Mesenteric fat pad (tissue), 1 donor: ENCODE data around the gene OR10A6. TPM values are rescaled to one million over a fixed set of nuclear protein-coding genes. Genes with fewer than 3 reads are reported as not detected.

Experiments
- DNase-seq: peaks from one replicate; pipeline ENCODE4 v3.0.0-alpha.2; 2020; ENCODE audit warnings: low spot score
- long read RNA-seq: library from polyadenylated mRNA; unstranded; transcript quantifications from one replicate; pipeline ENCODE4 v2.0.0, GENCODE V29; 2020
- total RNA-seq: library from RNA; stranded (reverse); fragmentation: NEBNext Ultra II Directional; extraction: Animal tissue kit (Norgen Biotek cat#: 25700); gene quantifications from one replicate; pipeline ENCODE4 v1.2.1, GENCODE V29; 2021
- donor health status: DM: yes; HTN: yes; CAD: no.

OR10A6 gene
- not detected for total RNA-seq
- long read RNA-seq, result 0 reads

DNA sequence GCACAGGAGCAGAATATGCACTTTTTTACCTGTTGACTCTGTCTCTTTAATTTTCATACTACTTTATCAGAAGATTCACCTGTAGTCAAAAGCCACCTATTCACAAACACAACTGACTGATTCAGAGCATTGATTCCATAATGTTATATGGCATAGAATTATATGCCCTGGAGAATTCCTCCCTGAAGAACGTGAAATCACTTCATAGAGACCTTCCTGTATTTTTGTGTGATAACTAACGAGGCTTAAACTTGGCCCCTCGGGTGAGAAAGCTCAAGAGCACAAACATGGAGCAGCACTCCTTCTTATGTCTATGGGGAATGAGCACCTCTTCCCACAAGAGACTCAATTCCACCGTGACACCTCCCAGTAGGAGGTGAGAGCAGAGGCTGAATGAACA lies at the start of gene OR10A6:
TSS of gene OR10A6 (minus strand) at position 101 of the 400 bp plus-strand sequence. CDS start 2,606 bp downstream, outside the sequence.
- DNase-seq, result no peak

DNA sequence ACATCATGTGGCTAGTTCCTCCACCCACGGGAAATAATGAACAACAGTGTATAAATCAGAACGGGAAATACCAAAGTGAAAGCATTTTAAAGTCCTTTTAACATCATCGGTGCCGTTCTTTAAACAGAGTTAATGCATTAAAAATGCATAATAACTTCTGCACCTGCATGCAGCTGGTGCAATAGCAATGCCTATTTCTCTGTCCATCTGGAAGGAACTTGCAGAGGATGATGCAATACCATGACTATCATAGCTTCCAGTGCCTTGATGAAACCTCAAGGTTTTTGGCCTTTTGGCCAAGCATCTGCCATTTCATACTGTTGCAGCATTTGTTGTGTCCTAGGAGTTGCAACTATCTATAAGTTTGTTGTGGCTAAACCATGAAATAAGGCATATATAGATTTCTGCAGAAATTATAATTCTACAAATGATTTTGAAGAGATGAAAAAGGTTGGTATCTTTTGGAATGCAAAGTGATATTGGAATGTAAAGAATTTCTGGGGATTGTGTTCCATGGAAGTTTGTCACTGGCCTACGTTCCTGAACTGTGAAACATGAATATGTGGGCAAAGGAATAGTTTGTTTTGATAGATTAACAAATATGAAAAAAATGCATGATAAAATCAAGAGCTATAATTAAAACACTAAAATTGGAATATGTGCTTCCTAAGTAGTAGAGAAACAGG lies 46.3 kb upstream of the OR10A6 start:
- no peak for DNase-seq

DNA sequence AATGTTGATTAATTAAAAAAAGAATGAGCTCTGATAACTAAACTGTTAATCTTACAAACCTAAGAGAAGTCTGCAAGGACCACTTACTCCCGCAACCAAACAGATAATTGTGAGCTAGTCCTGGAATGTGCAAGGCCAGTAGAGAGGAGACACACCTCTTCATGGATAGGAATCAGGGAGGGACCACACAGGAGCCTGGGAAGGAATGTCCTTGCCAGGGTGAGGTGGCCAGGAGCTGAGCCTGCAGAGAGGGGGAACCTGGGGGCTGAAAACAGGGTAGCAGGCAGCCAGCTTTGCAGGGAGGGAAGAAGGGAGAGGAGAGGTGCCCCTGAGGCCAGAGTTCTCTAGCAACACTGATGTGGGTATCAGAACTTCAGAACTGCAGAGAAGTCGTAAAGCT lies 43.6 kb upstream of the OR10A6 start:
- DNase-seq, result no peak

DNA sequence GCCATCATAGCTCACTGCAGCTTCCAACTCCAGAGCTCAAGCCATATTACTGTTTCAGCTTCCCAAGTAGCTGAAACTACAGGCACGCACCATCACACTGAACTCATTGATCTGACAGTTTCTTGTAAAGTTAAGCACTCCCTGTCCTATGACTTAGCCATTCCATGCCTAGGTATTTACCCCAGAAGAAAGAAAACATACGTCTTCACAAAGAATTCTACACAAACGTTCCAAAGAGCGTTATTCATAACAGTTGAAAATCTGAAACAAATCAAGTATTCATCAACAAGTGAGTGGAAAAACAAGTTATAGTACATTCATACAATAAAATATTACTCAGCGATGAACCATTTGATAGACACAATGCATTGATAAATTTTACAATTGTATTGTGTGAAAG lies 41.9 kb upstream of the OR10A6 start:
- no peak for DNase-seq

DNA sequence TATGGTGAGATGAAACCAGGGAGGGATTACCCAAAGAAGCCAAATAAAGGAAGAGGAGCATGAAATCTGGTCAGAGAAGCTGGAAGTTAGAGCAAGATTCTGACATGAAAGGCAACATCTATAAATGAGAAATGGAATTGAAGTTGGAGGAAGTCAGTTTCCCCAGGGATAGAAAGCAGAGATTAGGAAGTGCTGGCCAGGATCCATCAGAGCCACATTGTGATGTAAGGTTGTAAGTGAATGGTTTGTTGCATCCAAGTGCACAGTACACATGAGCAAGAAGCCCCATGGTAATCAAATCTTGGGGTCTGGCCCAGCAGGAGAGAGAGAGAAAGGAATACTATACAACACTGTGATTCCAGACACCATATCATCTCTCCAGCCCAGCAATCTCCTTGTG lies 40.8 kb upstream of the OR10A6 start:
- DNase-seq, result no peak

GRCh38 chr11:7969756-7970646 lies 38.9 kb upstream of the OR10A6 start:
- no peak for DNase-seq

- no peak for DNase-seq
Measured at GRCh38 chr11:7968686-7969085, 37.6 kb upstream of the OR10A6 start.

DNA sequence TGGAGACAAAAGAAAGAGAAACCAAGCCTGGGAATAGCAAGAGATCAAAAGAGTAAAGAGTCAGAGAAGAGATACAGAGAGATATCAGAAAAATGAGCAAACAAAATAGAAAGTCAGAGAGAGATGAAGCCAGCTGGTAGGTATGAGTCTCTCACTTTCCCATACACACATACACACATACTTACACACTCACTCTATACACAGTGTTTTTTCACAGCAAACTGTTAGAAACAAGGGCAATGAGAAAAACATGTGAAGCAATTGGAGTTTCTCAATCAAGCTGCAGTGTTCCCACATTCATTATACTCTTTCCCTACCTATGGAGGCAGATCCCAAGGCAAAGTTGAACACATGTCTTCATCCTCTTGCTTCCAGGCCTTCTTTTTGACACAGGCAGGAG lies 36.8 kb upstream of the OR10A6 start:
- DNase-seq, result no peak

DNA sequence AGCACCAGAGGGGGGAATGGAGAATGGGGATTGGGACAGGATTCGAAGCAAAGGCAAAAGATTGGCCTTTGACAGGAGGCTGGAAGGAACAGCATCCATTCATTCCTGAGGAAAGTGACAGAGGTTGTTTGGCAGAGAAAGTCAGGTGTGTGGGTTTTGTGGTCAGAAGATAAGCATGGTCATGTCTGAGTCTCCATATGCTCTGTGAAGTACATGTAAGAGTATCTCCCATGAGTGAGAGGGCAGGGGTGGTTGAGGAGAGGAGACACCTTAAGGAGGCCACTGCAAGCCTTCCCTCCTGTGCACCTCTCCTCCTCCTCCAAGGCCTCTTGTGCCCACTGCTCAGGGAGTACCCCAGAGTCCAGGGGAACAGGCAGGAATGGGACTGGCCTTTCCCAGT lies 36.0 kb upstream of the OR10A6 start:
- DNase-seq, result no peak

- DNase-seq, result no peak
Measured at GRCh38 chr11:7965386-7965785, 34.3 kb upstream of the OR10A6 start, which contains the start of gene NLRP10. TSS of gene NLRP10 (minus strand) at chr11:7965447. CDS start at chr11:7963495, 1,952 bp downstream.

DNA sequence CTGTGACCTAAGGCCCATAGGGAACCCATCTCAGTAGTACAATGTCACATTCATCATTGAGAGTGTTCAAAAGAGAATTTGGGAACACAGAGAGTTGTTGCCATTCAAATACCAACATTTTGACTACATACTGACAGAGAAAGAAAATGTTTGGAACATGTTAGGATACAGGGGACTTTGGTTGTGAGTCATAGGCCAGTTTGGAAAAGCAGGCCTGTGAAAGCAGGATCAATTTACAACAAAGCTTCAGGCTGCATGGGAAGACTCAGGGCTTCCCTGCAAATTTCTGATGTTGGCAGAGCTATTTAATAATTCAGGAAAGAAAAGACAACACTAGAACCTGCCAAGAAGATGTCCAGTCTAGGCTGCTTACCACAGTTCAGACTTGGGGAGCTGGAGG lies 33.8 kb upstream of the OR10A6 start:
- no peak for DNase-seq

- DNase-seq, result no peak
Measured at GRCh38 chr11:7964261-7964660, 33.2 kb upstream of the OR10A6 start.

- no peak for DNase-seq
Measured at GRCh38 chr11:7955191-7955590, 24.1 kb upstream of the OR10A6 start.

- no peak for DNase-seq
Measured at GRCh38 chr11:7949934-7950333, 18.9 kb upstream of the OR10A6 start.

DNA sequence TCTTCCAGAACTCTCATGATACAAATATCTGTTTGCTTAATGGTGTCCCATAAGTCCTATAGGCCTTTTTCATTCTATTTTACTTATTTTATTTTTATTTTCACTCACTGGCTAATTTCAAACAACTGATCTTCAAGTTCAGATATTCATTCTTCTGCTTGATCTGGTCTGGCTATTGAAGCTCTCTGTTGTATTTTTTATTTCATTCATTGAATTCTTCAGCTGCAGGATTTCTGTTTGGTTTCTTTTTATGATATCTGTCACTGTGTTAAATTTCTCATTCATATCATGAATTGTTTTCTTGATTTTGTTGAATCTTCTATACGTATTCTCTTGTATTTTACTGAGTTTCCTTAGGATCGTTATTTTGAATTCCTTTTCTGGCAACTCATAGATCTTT lies 13.1 kb upstream of the OR10A6 start:
- no peak for DNase-seq

- no peak for DNase-seq
Measured at GRCh38 chr11:7941608-7942007, 10.5 kb upstream of the OR10A6 start, which contains the start of gene OR10A3. TSS of gene OR10A3 (minus strand) at chr11:7941708. CDS start at chr11:7939520, 2,188 bp downstream.

GRCh38 chr11:7941146-7941545 lies 10.1 kb upstream of the OR10A6 start:
- DNase-seq, result no peak

DNA sequence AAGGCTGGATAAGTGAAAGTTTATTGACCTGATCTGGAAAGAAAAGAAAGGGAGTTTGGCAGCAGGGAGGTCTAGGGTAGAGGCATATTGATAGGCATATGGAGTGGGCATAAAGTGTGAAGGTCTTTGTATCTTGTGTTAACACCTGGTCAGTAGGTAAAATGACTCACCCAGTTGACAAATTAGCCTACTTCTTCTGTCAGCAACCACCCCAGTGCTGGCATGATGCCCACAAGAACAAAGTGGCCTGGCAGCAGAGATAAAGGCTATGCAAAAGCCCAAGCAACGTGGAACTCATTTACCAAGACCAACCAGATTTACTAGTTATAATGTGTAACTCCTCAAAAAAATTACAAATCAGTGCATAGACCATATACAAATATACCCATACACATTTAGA lies 5.5 kb upstream of the OR10A6 start:
- DNase-seq, result no peak

DNA sequence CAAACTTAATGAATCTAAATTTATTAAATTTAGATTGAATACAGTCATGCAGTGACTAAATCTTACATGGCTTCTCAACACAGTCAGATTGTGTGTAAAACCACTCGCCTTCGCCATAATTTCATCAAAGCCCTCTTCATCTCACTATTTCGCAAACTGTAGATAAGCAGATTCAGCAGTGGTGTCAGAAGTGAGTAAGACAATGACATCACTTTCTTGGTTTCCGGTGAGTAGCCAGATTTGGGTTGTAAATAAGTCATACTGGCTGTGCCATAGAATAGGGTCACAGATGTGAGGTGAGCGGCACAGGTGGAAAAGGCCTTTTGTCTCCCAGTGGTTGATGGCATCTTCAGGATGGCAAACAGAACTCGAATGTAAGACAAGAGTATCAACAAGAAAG lies 3.4 kb downstream of the OR10A6 start:
- no peak for DNase-seq

DNA sequence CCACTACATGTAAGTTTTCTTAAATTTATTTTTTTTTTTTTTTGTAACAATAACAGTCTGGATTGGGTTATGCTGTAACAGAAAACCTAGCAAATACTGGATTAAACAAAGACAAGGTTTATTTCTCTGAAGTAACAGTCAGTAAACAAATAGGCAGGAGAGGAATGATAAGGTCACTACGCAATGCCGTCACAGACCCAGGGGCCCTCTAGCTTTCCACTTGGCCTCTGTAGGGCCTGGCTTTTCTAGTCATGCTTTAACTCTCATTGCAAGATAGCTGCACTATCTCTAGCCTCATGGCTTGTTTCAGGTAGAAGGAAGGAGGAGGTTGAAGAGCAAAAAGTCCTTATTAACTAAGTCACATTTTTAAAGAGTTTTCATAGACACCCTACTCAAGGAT lies 6.5 kb downstream of the OR10A6 start:
- no peak for DNase-seq

- no peak for DNase-seq
Measured at GRCh38 chr11:7918141-7918540, 12.9 kb downstream of the OR10A6 start.

DNA sequence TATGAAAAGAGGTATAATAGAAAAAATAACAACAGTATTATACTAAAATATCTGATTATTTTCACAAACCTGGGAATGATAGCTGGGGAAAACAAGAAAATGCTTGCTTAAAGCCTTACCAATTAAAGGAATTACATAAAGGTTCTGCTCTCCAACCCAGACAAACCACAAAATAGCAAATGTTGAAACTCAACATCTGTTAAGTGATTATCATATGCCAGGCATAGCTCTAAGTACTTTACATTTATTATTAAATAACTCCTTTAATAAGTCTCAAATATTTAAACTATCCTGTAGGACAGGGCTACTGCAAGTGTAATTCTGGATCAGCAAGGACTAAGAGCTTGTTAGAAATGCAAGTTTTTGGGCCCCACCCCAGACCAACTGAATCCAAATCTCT lies 20.1 kb downstream of the OR10A6 start:
- no peak for DNase-seq
